ENCODE data around the gene LARP6.
A peak's percentile ranks its signal among the peaks of the same experiment; 100 is the strongest.

LARP6 gene

DNA sequence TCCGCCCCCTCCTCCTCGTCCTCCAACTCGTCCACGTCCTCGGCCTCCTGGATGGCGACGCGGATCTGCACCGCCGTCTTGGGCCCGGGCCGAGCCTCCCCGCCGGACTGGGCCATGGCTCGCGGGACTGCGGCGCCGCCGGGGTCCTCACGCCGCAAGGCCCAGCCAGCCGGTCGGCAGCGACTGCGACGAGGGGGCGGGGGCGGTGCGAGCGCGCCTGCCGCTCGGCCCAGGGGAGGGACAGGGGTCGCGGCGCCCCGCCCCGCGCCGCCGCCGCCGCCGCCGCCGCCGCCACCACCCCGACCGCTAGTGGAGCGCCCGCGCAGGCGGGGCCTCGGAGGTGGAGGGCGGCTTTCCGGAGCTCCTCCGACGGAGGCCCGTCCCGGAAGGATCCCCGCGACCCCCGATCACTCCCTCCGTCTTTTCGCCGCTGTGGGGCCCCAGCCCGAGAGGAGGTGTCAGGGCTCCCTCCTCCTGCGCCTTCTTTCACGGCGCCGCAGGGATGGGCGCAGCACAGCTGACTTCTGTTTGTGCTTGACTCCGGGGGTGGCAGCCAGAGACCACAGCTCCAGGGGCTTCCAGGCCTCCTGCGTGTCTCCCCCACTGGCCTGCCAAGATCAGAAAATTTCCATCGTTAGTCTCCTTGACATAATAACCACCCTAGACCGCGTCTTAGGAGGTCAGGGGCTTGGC, at the start of gene LARP6:
Gene LARP6, minus strand, starts transcription at position 185 of the 693 bp plus-strand sequence. Its CDS starts 69 bp downstream, at position 116.
- TF ChIP-seq, protein P1, sequence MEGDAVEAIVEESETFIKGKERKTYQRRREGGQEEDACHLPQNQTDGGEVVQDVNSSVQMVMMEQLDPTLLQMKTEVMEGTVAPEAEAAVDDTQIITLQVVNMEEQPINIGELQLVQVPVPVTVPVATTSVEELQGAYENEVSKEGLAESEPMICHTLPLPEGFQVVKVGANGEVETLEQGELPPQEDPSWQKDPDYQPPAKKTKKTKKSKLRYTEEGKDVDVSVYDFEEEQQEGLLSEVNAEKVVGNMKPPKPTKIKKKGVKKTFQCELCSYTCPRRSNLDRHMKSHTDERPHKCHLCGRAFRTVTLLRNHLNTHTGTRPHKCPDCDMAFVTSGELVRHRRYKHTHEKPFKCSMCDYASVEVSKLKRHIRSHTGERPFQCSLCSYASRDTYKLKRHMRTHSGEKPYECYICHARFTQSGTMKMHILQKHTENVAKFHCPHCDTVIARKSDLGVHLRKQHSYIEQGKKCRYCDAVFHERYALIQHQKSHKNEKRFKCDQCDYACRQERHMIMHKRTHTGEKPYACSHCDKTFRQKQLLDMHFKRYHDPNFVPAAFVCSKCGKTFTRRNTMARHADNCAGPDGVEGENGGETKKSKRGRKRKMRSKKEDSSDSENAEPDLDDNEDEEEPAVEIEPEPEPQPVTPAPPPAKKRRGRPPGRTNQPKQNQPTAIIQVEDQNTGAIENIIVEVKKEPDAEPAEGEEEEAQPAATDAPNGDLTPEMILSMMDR (IDR thresholded peaks at IDR 0.05; ENCODE audit: extremely low read depth, insufficient read depth, missing control alignments), result no peak
- in situ Hi-C loops (cut with MboI; ENCODE audit: low pct_unique_long_range_greater_than_20kb, low sequenced_read_pairs, unreplicated experiment), result no loop called here
- peak; percentile 81 for DNase-seq (ENCODE audit: low spot score)

DNA sequence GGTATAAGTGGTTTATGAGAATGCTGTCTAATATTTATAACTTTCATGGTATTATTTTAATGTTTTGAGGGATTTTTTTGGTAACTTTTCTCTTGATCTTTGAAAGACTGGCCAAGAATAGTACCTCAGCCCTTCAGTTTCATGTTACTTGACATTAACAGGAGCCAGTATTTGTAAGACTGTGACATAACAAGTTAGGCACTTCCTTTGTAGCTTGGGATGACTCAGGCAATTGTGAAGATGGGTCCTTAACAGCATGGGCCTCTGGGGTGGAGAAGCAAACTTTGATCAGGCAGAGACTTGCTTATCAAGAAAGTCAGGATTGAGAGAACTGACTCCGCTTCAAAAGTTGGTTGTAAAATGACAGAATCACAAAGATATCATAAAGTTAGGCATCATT, 48.1 kb upstream of the LARP6 start:
- in situ Hi-C loops (cut with MboI; ENCODE audit: low pct_unique_long_range_greater_than_20kb, low sequenced_read_pairs, unreplicated experiment), result no loop called here
- no peak for DNase-seq (ENCODE audit: low spot score)
- TF ChIP-seq, protein P1 (IDR thresholded peaks at IDR 0.05; ENCODE audit: extremely low read depth, insufficient read depth, missing control alignments), result no peak

DNA sequence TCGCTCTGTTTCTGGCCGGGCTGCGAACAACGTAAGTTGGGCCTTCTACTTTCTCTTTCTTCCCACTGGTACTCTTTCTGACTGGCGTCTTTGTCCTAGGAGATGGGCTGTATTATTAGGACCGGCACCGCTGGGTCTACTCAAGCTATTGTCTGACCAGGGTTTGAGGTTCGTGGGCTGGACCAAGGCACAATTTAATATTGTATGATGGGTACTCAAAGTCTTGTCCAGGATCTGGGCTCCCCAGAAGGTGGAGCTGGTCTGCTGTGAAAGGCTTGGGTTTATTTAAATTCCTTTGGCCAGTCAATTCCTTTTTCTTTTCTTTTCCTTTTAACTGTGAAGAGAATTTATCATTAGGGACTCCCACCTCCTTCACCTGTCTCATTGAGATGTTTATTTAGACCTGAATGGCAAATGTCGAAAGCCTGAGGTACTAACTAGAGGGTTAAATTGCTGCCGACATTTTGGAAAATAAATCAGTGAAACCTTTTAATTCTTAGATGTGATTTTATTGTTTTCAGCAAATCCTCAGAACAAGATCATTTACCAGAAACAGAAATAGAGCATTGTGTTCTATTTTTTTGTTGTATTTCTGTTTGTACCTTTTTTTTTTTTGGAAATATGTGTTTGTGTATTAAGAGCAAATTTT, 39.1 kb upstream of the LARP6 start:
- in situ Hi-C loops (cut with MboI; ENCODE audit: low pct_unique_long_range_greater_than_20kb, low sequenced_read_pairs, unreplicated experiment), result no loop called here
- TF ChIP-seq, protein P1 (IDR thresholded peaks at IDR 0.05; ENCODE audit: extremely low read depth, insufficient read depth, missing control alignments), result peak; percentile 55
- no peak for DNase-seq (ENCODE audit: low spot score)

DNA sequence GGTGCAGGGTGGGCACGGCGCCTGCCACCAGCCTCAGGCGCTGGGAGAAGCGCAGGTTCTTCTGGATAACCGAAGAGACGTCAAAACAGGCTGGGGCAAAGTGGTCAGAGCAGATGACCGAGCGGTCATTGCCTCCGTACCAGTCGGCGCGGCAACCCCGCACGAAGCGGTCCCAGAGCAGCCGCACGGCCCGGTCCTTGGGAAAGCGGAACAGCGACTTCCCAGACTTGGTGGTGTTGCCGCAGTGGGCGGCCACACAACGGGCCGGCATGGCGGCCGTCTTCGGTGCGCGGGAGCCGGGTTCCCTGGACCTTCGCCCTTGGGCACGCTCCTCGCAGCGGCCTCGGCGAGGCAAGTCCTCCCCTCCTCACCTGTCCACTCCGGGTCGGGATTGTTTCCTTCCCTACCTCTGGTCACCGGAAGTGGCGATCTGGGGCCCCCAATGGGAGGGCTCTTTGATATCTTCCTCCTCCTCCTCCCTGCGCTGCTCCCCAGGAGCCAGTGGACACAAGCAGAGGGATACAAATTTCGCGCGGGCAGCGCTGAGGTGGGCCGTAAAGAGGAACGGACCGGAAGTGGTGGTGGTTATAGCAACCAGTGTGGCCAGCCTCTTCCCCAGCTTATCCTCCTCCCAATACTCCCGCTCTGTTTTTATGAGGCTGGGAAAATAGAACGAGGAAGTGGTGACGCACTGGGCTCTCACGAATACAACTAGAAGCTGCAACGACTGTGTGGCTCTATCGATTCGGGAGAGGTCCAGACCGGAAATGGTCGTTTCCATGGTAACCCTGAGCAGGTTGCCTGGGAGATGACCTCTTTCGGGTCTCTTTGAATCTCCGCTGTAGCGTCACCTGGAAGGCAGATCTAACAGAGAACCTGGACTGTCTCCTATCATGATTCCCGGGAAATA, 38.3 kb upstream of the LARP6 start, which contains the start of the genes LRRC49 and THAP10:
Gene LRRC49, plus strand, starts transcription at position 825 of the 910 bp plus-strand sequence. Its CDS starts 69 bp downstream, at position 894.
Gene THAP10, minus strand, starts transcription at position 432 of the 910 bp plus-strand sequence. Its CDS starts 161 bp downstream, at position 271.
- peak; percentile 81 for DNase-seq (ENCODE audit: low spot score)
- in situ Hi-C loops (cut with MboI; ENCODE audit: low pct_unique_long_range_greater_than_20kb, low sequenced_read_pairs, unreplicated experiment), result no loop called here

DNA sequence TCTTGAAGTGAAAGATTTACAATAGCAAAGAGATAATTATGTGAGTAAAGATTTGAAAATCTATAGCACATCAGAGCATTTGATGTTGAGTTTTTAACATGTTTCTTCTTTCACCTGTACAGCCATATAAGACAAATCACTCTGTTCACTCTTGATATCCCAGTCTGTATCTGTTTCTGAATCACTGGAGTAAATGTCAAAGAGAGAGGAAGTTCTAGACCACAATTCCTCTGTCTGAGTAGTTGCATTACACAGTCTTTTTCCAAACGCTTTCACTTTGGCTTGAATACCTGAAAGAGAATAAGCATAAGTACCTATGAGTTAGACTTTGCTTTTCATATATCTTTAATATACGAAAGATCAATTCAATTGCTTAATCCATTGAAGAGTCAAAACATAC, 28.4 kb upstream of the LARP6 start:
- in situ Hi-C loops (cut with MboI; ENCODE audit: low pct_unique_long_range_greater_than_20kb, low sequenced_read_pairs, unreplicated experiment), result no loop called here
- DNase-seq (ENCODE audit: low spot score), result no peak
- TF ChIP-seq, protein P1 (IDR thresholded peaks at IDR 0.05; ENCODE audit: extremely low read depth, insufficient read depth, missing control alignments), result no peak

More for the DNA sequence above, 38.3 kb upstream of the LARP6 start, which contains the start of the genes LRRC49 and THAP10:
- TF ChIP-seq, protein P1 (IDR thresholded peaks at IDR 0.05; ENCODE audit: extremely low read depth, insufficient read depth, missing control alignments), result no peak

DNA sequence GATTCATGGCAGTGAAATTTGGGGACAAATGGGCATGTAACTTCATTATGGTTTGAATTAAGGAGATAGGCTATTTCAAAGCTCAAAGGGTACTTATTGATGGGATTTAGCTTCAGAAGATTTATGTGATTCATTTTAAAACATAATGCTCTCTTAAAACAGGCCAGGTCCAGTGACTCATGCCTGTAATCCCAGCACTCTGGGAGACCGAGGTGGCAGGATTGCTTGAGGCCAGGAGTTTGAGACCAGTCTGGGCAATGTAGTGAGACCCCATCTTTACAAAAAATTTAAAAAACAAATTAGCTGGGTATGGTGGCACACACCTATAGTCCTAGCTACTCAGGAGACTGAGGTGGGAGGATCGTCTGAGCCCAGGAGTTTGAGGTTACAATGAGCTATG, 26.8 kb upstream of the LARP6 start:
- in situ Hi-C loops (cut with MboI; ENCODE audit: low pct_unique_long_range_greater_than_20kb, low sequenced_read_pairs, unreplicated experiment), result no loop called here
- TF ChIP-seq, protein P1 (IDR thresholded peaks at IDR 0.05; ENCODE audit: extremely low read depth, insufficient read depth, missing control alignments), result no peak
- no peak for DNase-seq (ENCODE audit: low spot score)
